SU-DHL-6 (cell line): ENCODE measurements around the gene HMGN5.

Source experiments
- H2AFZ ChIP-seq: fragments of 200-600 bp; sonication (generic); 2 replicates; pipeline ENCODE4 v1.6.1; 2014; ENCODE audit warnings: low read depth, mild to moderate bottlenecking, moderate library complexity, mixed read lengths, antibody characterized with exemption, low read length; ENCODE audit not compliant: severe bottlenecking
- H3F3A ChIP-seq: fragments of 200-600 bp; shearing (Covaris generic); 2 replicates; pipeline ENCODE4 v1.6.0; 2016; ENCODE audit warnings: antibody characterized with exemption, mild to moderate bottlenecking; ENCODE audit not compliant: insufficient read depth
- H3K27ac ChIP-seq: fragments of 200-600 bp; sonication (generic); 2 replicates; pipeline ENCODE4 v1.5.1; 2016; ENCODE audit warnings: low read depth, mild to moderate bottlenecking, low read length, moderate library complexity, mixed read lengths
- H3K27me3 ChIP-seq: fragments of 200-600 bp; sonication (generic), shearing (Covaris generic); 2 replicates; pipeline ENCODE4 v1.6.0; 2014; ENCODE audit warnings: mild to moderate bottlenecking, low read length
- H3K36me3 ChIP-seq: fragments of 200-600 bp; sonication (generic); 2 replicates; pipeline ENCODE4 v1.6.1; 2014; ENCODE audit warnings: mild to moderate bottlenecking, low read length, mixed read lengths
- H3K4me2 ChIP-seq: fragments of 300-600, 200-600 bp; shearing (Covaris generic), sonication (generic); 2 replicates; pipeline ENCODE4 v1.6.0; 2014; ENCODE audit warnings: low read length, low read depth, mild to moderate bottlenecking; ENCODE audit not compliant: poor library complexity, severe bottlenecking
- H3K4me3 ChIP-seq: fragments of 200-600 bp; sonication (generic); 2 replicates; pipeline ENCODE4 v1.5.1; 2014; ENCODE audit warnings: antibody characterized with exemption, low read length, mild to moderate bottlenecking, mixed read lengths; ENCODE audit not compliant: insufficient read depth, poor library complexity, severe bottlenecking
- H3K79me2 ChIP-seq: fragments of 200-600 bp; sonication (generic); 2 replicates; pipeline ENCODE4 v1.6.1; 2014; ENCODE audit warnings: mild to moderate bottlenecking, low read length, moderate library complexity; ENCODE audit not compliant: insufficient read depth
- H3K9ac ChIP-seq: fragments of 200-600 bp; sonication (generic); 2 replicates; pipeline ENCODE4 v1.7.0; 2014; ENCODE audit warnings: mild to moderate bottlenecking, low read length
- H3K9me2 ChIP-seq: fragments of 200-600 bp; sonication (generic); replicated peaks from 2 replicates; pipeline ENCODE4 v1.6.1; 2014; ENCODE audit warnings: low read length; ENCODE audit not compliant: insufficient read depth
- H3K9me3 ChIP-seq: fragments of 200-600 bp; sonication (generic); 2 replicates; pipeline ENCODE4 v1.6.1; 2014; ENCODE audit warnings: low read length, mixed read lengths; ENCODE audit not compliant: insufficient read depth
- H4K20me1 ChIP-seq: fragments of 200-600 bp; sonication (generic); 2 replicates; pipeline ENCODE4 v1.6.1; 2014; ENCODE audit warnings: low read depth, mild to moderate bottlenecking, antibody characterized with exemption, low read length, moderate library complexity, mixed read lengths
- CTCF ChIP-seq: fragments of 200-600 bp; sonication (generic); IDR thresholded peaks from one replicate; pipeline ENCODE4 v1.5.1; 2017; ENCODE audit warnings: antibody characterized with exemption, mild to moderate bottlenecking, low read length, moderate library complexity; ENCODE audit not compliant: insufficient read depth, poor library complexity, severe bottlenecking
- EZH2phosphoT487 ChIP-seq: fragments of 200-600 bp; sonication (generic), shearing (Covaris generic); conservative IDR thresholded peaks from 2 replicates; pipeline ENCODE4 v1.6.1; 2018; ENCODE audit warnings: mild to moderate bottlenecking, antibody characterized with exemption, low read length, moderate library complexity, mixed read lengths

The HMGN5 gene

GRCh38 chrX:81238166-81238565 is 36.5 kb upstream of the HMGN5 start:
- no peak for TF ChIP-seq EZH2phosphoT487
- no peak for TF ChIP-seq CTCF
- no peak overlapping the region for H3K4me3 ChIP-seq
- no peak overlapping the region for H3K27ac ChIP-seq
- peaks cover under 1% of the 10 kb centered on the region; the same call in 1 of the 2 replicates for H3K79me2 ChIP-seq
- no peaks in the 10 kb centered on the region for H3K27me3 ChIP-seq
- no peak overlapping the region for H2AFZ ChIP-seq
- H3K9ac ChIP-seq = no peak overlapping the region
- no peaks in the 10 kb centered on the region for H4K20me1 ChIP-seq
- no peaks in the 10 kb centered on the region for H3K36me3 ChIP-seq
- no peaks in the 10 kb centered on the region; the same call in 1 of the 2 replicates for H3K9me3 ChIP-seq
- H3K4me2 ChIP-seq = no peak overlapping the region
- H3K9me2 ChIP-seq = no peaks in the 10 kb centered on the region
- H3F3A ChIP-seq = no peaks in the 10 kb centered on the region

GRCh38 chrX:81237516-81237915 is 35.8 kb upstream of the HMGN5 start:
- Histone ChIP-seq H3K4me3 (no peak overlapping the region), H3K27me3 (no peaks in the 10 kb centered on the region), H3K9me3 (no peaks in the 10 kb centered on the region; the same call in 1 of the 2 replicates), H3K36me3 (no peaks in the 10 kb centered on the region), H3K9me2 (no peaks in the 10 kb centered on the region), H3K9ac (no peak overlapping the region), H4K20me1 (no peaks in the 10 kb centered on the region), H3F3A (no peaks in the 10 kb centered on the region), H2AFZ (no peak overlapping the region), H3K4me2 (no peak overlapping the region), H3K27ac (no peak overlapping the region), H3K79me2 (peaks cover 3% of the 10 kb centered on the region; the same call in 1 of the 2 replicates)
- TF ChIP-seq EZH2phosphoT487 (no peak), CTCF (no peak)

GRCh38 chrX:81232218-81232617 is 30.5 kb upstream of the HMGN5 start:
- Histone ChIP-seq H3K79me2 (peaks cover 21% of the 10 kb centered on the region), H2AFZ (no peak overlapping the region), H3K9me3 (no peaks in the 10 kb centered on the region), H3K9ac (no peak overlapping the region), H3K4me3 (no peak overlapping the region), H3K27me3 (no peaks in the 10 kb centered on the region), H3K36me3 (no peaks in the 10 kb centered on the region), H3K27ac (no peak overlapping the region), H3F3A (no peaks in the 10 kb centered on the region), H3K4me2 (no peak overlapping the region), H3K9me2 (no peaks in the 10 kb centered on the region), H4K20me1 (no peaks in the 10 kb centered on the region)
- no peak for TF ChIP-seq EZH2phosphoT487

- Histone ChIP-seq H4K20me1 (no peaks in the 10 kb centered on the region), H2AFZ (no peak overlapping the region), H3K27me3 (no peaks in the 10 kb centered on the region), H3K27ac (no peak overlapping the region), H3K79me2 (peaks cover 21% of the 10 kb centered on the region), H3K4me3 (no peak overlapping the region), H3K9me3 (no peaks in the 10 kb centered on the region), H3K9ac (no peak overlapping the region), H3K36me3 (no peaks in the 10 kb centered on the region), H3F3A (no peaks in the 10 kb centered on the region), H3K4me2 (no peak overlapping the region), H3K9me2 (no peaks in the 10 kb centered on the region)
- TF ChIP-seq CTCF (no peak), EZH2phosphoT487 (no peak)
Measured at GRCh38 chrX:81231476-81231875, 29.8 kb upstream of the HMGN5 start.
